ENCODE results near the gene CHRNB1. TPM values are rescaled to one million over a fixed set of nuclear protein-coding genes. Genes with fewer than 3 reads are reported as not detected.

CHRNB1 gene
- total and polyA plus RNA-seq, 2 of the 8 experiments (the other 6 are each of a cell fraction or from before 2014, with no cell fraction given) = 14.1 to 28.2 TPM

Other genes starting within 250 kb of the CHRNB1 start
Only the 30 nearest of the 40 such genes appear.
- 119 and 129 TPM in 2 replicates for gene CLDN7, start 182.6 kb upstream of the CHRNB1 start, total RNA-seq (2021; fragmentation: NEBNext Ultra II Directional; extraction: Animal tissue kit (Norgen Biotek cat#: 25700))
- 118 and 196 TPM in 2 replicates for gene CLDN7, start 182.6 kb upstream of the CHRNB1 start, polyA plus RNA-seq (2011; rRNA removed)
- gene SLC2A4, start 163.3 kb upstream of the CHRNB1 start, total RNA-seq (2021; fragmentation: NEBNext Ultra II Directional; extraction: Animal tissue kit (Norgen Biotek cat#: 25700)) = 5.7 and 6.4 TPM in 2 replicates
- 6.9 and 10.6 TPM in 2 replicates for gene SLC2A4, start 163.3 kb upstream of the CHRNB1 start, polyA plus RNA-seq (2011; rRNA removed)
- 27.6 and 30.5 TPM in 2 replicates for gene YBX2, start 150.4 kb upstream of the CHRNB1 start, total RNA-seq (2021; fragmentation: NEBNext Ultra II Directional; extraction: Animal tissue kit (Norgen Biotek cat#: 25700))
- 19.2 and 35.5 TPM in 2 replicates for gene YBX2, start 150.4 kb upstream of the CHRNB1 start, polyA plus RNA-seq (2011; rRNA removed)
- 1,158 and 1,172 TPM in 2 replicates for gene EIF5A, start 137.4 kb upstream of the CHRNB1 start, total RNA-seq (2021; fragmentation: NEBNext Ultra II Directional; extraction: Animal tissue kit (Norgen Biotek cat#: 25700))
- 717 and 962 TPM in 2 replicates for gene EIF5A, start 137.4 kb upstream of the CHRNB1 start, polyA plus RNA-seq (2011; rRNA removed)
- gene GPS2, start 129.7 kb upstream of the CHRNB1 start, total RNA-seq (2021; fragmentation: NEBNext Ultra II Directional; extraction: Animal tissue kit (Norgen Biotek cat#: 25700)) = 67.0 and 74.8 TPM in 2 replicates
- gene GPS2, start 129.7 kb upstream of the CHRNB1 start, polyA plus RNA-seq (2011; rRNA removed) = 152 and 203 TPM in 2 replicates
- 46.8 and 55.4 TPM in 2 replicates for gene NEURL4, start 115.7 kb upstream of the CHRNB1 start, total RNA-seq (2021; fragmentation: NEBNext Ultra II Directional; extraction: Animal tissue kit (Norgen Biotek cat#: 25700))
- gene NEURL4, start 115.7 kb upstream of the CHRNB1 start, polyA plus RNA-seq (2011; rRNA removed) = 29.6 and 39.9 TPM in 2 replicates
- gene ACAP1, start 108.5 kb upstream of the CHRNB1 start, total RNA-seq (2021; fragmentation: NEBNext Ultra II Directional; extraction: Animal tissue kit (Norgen Biotek cat#: 25700)) = 45.1 and 49.2 TPM in 2 replicates
- 11.9 and 18.0 TPM in 2 replicates for gene ACAP1, start 108.5 kb upstream of the CHRNB1 start, polyA plus RNA-seq (2011; rRNA removed)
- gene KCTD11, start 92.9 kb upstream of the CHRNB1 start, total RNA-seq (2021; fragmentation: NEBNext Ultra II Directional; extraction: Animal tissue kit (Norgen Biotek cat#: 25700)) = 8.7 and 9.2 TPM in 2 replicates
- gene KCTD11, start 92.9 kb upstream of the CHRNB1 start, polyA plus RNA-seq (2011; rRNA removed) = 8.6 and 11.7 TPM in 2 replicates
- 0.38 TPM in 1 of 2 replicates, not detected in the other for gene TMEM95, start 89.9 kb upstream of the CHRNB1 start, total RNA-seq (2021; fragmentation: NEBNext Ultra II Directional; extraction: Animal tissue kit (Norgen Biotek cat#: 25700))
- not detected in 2 replicates for gene TMEM95, start 89.9 kb upstream of the CHRNB1 start, polyA plus RNA-seq (2011; rRNA removed)
- gene TNK1, start 64.0 kb upstream of the CHRNB1 start, total RNA-seq (2021; fragmentation: NEBNext Ultra II Directional; extraction: Animal tissue kit (Norgen Biotek cat#: 25700)) = 7.6 and 8.7 TPM in 2 replicates
- 9.5 and 13.4 TPM in 2 replicates for gene TNK1, start 64.0 kb upstream of the CHRNB1 start, polyA plus RNA-seq (2011; rRNA removed)
- gene PLSCR3, start 50.5 kb upstream of the CHRNB1 start, total RNA-seq (2021; fragmentation: NEBNext Ultra II Directional; extraction: Animal tissue kit (Norgen Biotek cat#: 25700)) = 35.7 and 38.7 TPM in 2 replicates
- 36.1 and 69.0 TPM in 2 replicates for gene PLSCR3, start 50.5 kb upstream of the CHRNB1 start, polyA plus RNA-seq (2011; rRNA removed)
- 97.0 and 104 TPM in 2 replicates for gene TMEM256, start 41.0 kb upstream of the CHRNB1 start, total RNA-seq (2021; fragmentation: NEBNext Ultra II Directional; extraction: Animal tissue kit (Norgen Biotek cat#: 25700))
- gene TMEM256, start 41.0 kb upstream of the CHRNB1 start, polyA plus RNA-seq (2011; rRNA removed) = 350 and 405 TPM in 2 replicates
- 62.6 and 62.8 TPM in 2 replicates for gene NLGN2, start 37.2 kb upstream of the CHRNB1 start, total RNA-seq (2021; fragmentation: NEBNext Ultra II Directional; extraction: Animal tissue kit (Norgen Biotek cat#: 25700))
- 21.2 and 45.6 TPM in 2 replicates for gene NLGN2, start 37.2 kb upstream of the CHRNB1 start, polyA plus RNA-seq (2011; rRNA removed)
- gene SPEM1, start 24.7 kb upstream of the CHRNB1 start, total RNA-seq (2021; fragmentation: NEBNext Ultra II Directional; extraction: Animal tissue kit (Norgen Biotek cat#: 25700)) = not detected in 2 replicates
- gene SPEM1, start 24.7 kb upstream of the CHRNB1 start, polyA plus RNA-seq (2011; rRNA removed) = 0.09 TPM in 1 of 2 replicates, not detected in the other
- not detected in 2 replicates for gene SPEM2, start 19.4 kb upstream of the CHRNB1 start, total RNA-seq (2021; fragmentation: NEBNext Ultra II Directional; extraction: Animal tissue kit (Norgen Biotek cat#: 25700))
- 0.03 and 0.17 TPM in 2 replicates for gene SPEM2, start 19.4 kb upstream of the CHRNB1 start, polyA plus RNA-seq (2011; rRNA removed)
- not detected in 2 replicates for gene SPEM3, start 16.2 kb upstream of the CHRNB1 start, total RNA-seq (2021; fragmentation: NEBNext Ultra II Directional; extraction: Animal tissue kit (Norgen Biotek cat#: 25700))
- gene SPEM3, start 16.2 kb upstream of the CHRNB1 start, polyA plus RNA-seq (2011; rRNA removed) = 0.02 TPM in 1 of 2 replicates, not detected in the other
- 11.2 and 12.2 TPM in 2 replicates for gene TMEM102, start 9.6 kb upstream of the CHRNB1 start, total RNA-seq (2021; fragmentation: NEBNext Ultra II Directional; extraction: Animal tissue kit (Norgen Biotek cat#: 25700))
- gene TMEM102, start 9.6 kb upstream of the CHRNB1 start, polyA plus RNA-seq (2011; rRNA removed) = 10.2 and 14.9 TPM in 2 replicates
- 11.8 and 15.0 TPM in 2 replicates for gene FGF11, start 5.5 kb upstream of the CHRNB1 start, total RNA-seq (2021; fragmentation: NEBNext Ultra II Directional; extraction: Animal tissue kit (Norgen Biotek cat#: 25700))
- 26.1 and 42.0 TPM in 2 replicates for gene FGF11, start 5.5 kb upstream of the CHRNB1 start, polyA plus RNA-seq (2011; rRNA removed)
- 10.1 and 11.2 TPM in 2 replicates for gene ZBTB4, start 34.6 kb downstream of the CHRNB1 start, total RNA-seq (2021; fragmentation: NEBNext Ultra II Directional; extraction: Animal tissue kit (Norgen Biotek cat#: 25700))
- gene ZBTB4, start 34.6 kb downstream of the CHRNB1 start, polyA plus RNA-seq (2011; rRNA removed) = 5.9 and 8.1 TPM in 2 replicates
- gene SLC35G6, start 36.4 kb downstream of the CHRNB1 start, total RNA-seq (2021; fragmentation: NEBNext Ultra II Directional; extraction: Animal tissue kit (Norgen Biotek cat#: 25700)) = not detected in 2 replicates
- 0.05 TPM in 1 of 2 replicates, not detected in the other for gene SLC35G6, start 36.4 kb downstream of the CHRNB1 start, polyA plus RNA-seq (2011; rRNA removed)
- gene POLR2A, start 39.3 kb downstream of the CHRNB1 start, total RNA-seq (2021; fragmentation: NEBNext Ultra II Directional; extraction: Animal tissue kit (Norgen Biotek cat#: 25700)) = 150 and 157 TPM in 2 replicates
- gene POLR2A, start 39.3 kb downstream of the CHRNB1 start, polyA plus RNA-seq (2011; rRNA removed) = 26.8 and 62.7 TPM in 2 replicates
- 5.5 and 7.2 TPM in 2 replicates for gene TNFSF12, start 104.0 kb downstream of the CHRNB1 start, total RNA-seq (2021; fragmentation: NEBNext Ultra II Directional; extraction: Animal tissue kit (Norgen Biotek cat#: 25700))
- 9.6 and 15.8 TPM in 2 replicates for gene TNFSF12, start 104.0 kb downstream of the CHRNB1 start, polyA plus RNA-seq (2011; rRNA removed)
- 2.1 and 2.3 TPM in 2 replicates for gene TNFSF13, start 113.7 kb downstream of the CHRNB1 start, total RNA-seq (2021; fragmentation: NEBNext Ultra II Directional; extraction: Animal tissue kit (Norgen Biotek cat#: 25700))
- 2.6 and 3.1 TPM in 2 replicates for gene TNFSF13, start 113.7 kb downstream of the CHRNB1 start, polyA plus RNA-seq (2011; rRNA removed)
- gene SENP3, start 116.9 kb downstream of the CHRNB1 start, total RNA-seq (2021; fragmentation: NEBNext Ultra II Directional; extraction: Animal tissue kit (Norgen Biotek cat#: 25700)) = 80.3 and 86.2 TPM in 2 replicates
- gene SENP3, start 116.9 kb downstream of the CHRNB1 start, polyA plus RNA-seq (2011; rRNA removed) = 87.3 and 129 TPM in 2 replicates
- gene CD68, start 134.6 kb downstream of the CHRNB1 start, total RNA-seq (2021; fragmentation: NEBNext Ultra II Directional; extraction: Animal tissue kit (Norgen Biotek cat#: 25700)) = 0.31 TPM in 1 of 2 replicates, not detected in the other
- gene CD68, start 134.6 kb downstream of the CHRNB1 start, polyA plus RNA-seq (2011; rRNA removed) = 0.18 and 0.35 TPM in 2 replicates
- gene MPDU1, start 138.8 kb downstream of the CHRNB1 start, total RNA-seq (2021; fragmentation: NEBNext Ultra II Directional; extraction: Animal tissue kit (Norgen Biotek cat#: 25700)) = 63.2 and 66.9 TPM in 2 replicates
- 142 and 154 TPM in 2 replicates for gene MPDU1, start 138.8 kb downstream of the CHRNB1 start, polyA plus RNA-seq (2011; rRNA removed)
- gene SOX15, start 145.0 kb downstream of the CHRNB1 start, total RNA-seq (2021; fragmentation: NEBNext Ultra II Directional; extraction: Animal tissue kit (Norgen Biotek cat#: 25700)) = 14.3 and 15.2 TPM in 2 replicates
- 26.8 and 39.8 TPM in 2 replicates for gene SOX15, start 145.0 kb downstream of the CHRNB1 start, polyA plus RNA-seq (2011; rRNA removed)
- gene FXR2, start 169.8 kb downstream of the CHRNB1 start, total RNA-seq (2021; fragmentation: NEBNext Ultra II Directional; extraction: Animal tissue kit (Norgen Biotek cat#: 25700)) = 26.2 and 26.8 TPM in 2 replicates
- 44.0 and 63.3 TPM in 2 replicates for gene FXR2, start 169.8 kb downstream of the CHRNB1 start, polyA plus RNA-seq (2011; rRNA removed)
- 72.3 and 75.3 TPM in 2 replicates for gene SAT2, start 182.8 kb downstream of the CHRNB1 start, total RNA-seq (2021; fragmentation: NEBNext Ultra II Directional; extraction: Animal tissue kit (Norgen Biotek cat#: 25700))
- gene SAT2, start 182.8 kb downstream of the CHRNB1 start, polyA plus RNA-seq (2011; rRNA removed) = 36.4 and 36.5 TPM in 2 replicates
- gene SHBG, start 185.1 kb downstream of the CHRNB1 start, total RNA-seq (2021; fragmentation: NEBNext Ultra II Directional; extraction: Animal tissue kit (Norgen Biotek cat#: 25700)) = 0.69 and 1.2 TPM in 2 replicates
- gene SHBG, start 185.1 kb downstream of the CHRNB1 start, polyA plus RNA-seq (2011; rRNA removed) = 1.1 and 1.3 TPM in 2 replicates